ENCODE measurements around the gene LSM12. TPM values are rescaled to one million over a fixed set of nuclear protein-coding genes. Genes with fewer than 3 reads are reported as not detected.
A peak's percentile ranks its signal among the peaks of the same experiment; 100 is the strongest.

The LSM12 gene
- total RNA-seq, 2 experiments from 2014 or later: 34.6 to 36.1 TPM

DNA sequence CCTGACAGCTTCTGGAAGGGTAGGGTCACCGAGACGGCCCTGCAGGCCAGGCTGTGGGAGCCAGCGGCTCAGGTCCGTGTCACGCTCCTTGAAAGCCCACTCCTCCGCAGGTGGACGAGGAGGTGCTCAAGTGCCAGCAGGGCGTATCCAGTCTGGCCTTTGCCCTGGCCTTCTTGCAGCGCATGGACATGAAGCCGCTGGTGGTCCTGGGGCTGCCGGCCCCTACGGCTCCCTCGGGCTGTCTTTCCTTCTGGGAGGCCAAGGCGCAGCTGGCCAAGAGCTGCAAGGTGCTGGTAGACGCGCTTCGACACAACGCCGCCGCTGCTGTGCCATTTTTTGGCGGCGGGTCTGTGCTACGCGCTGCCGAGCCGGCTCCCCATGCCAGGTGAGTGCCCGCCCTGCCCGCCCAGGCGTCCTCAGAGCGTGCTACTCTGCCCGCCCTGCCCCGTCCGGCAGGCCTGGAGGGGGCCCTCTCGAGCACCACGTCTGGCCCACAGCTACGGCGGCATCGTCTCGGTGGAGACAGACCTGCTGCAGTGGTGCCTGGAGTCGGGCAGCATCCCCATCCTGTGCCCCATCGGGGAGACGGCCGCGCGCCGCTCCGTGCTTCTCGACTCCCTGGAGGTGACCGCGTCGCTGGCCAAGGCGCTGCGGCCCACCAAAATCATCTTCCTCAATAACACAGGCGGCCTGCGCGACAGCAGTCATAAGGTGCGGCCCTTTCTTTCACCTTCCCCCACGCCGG lies 60.8 kb downstream of the LSM12 start:
- H3K4me1 ChIP-seq (ENCODE audit: insufficient read depth, low read length): peaks cover 52% of the 10 kb centered on the region
- H3K27me3 ChIP-seq (ENCODE audit: control insufficient read depth in 1 of 2, insufficient read depth in 2 of 2, low read length in 2 of 2): peaks cover 0 to 8% of the 10 kb centered on the region in 2 experiments
- Mint-ChIP-seq H3K4me3 (peak overlapping the region; percentile 91), H3K27me3 (peaks cover 36% of the 10 kb centered on the region), H3K4me1 (ENCODE audit: low read depth) (peaks cover 22% of the 10 kb centered on the region), H3K27ac (no peak overlapping the region), H3K36me3 (ENCODE audit: low read depth) (peaks cover 18% of the 10 kb centered on the region), H3K9me3 (no peaks in the 10 kb centered on the region)
- peak overlapping the region; percentile 91 for H3K4me3 ChIP-seq (ENCODE audit: low read length)
- H3K9me3 ChIP-seq (ENCODE audit: control insufficient read depth in 1 of 2, insufficient read depth in 1 of 2, low read length in 2 of 2): peaks cover 0 to 6% of the 10 kb centered on the region in 2 experiments
- H3K36me3 ChIP-seq (ENCODE audit: insufficient read depth, low read length): peaks cover 9% of the 10 kb centered on the region
- intact Hi-C loops (cut with DNase I, micrococcal nuclease): loop anchor here in 1 of 2 experiments (2.0 to 5.0 kb wide), 3 partner anchors 61 to 182 kb away; partner anchors contain the start of genes HROB, LSM12 and TMUB2
- DNase-seq (peak in 10 of 14 experiments; percentile 10 to 74 (median 44)), ATAC-seq (ENCODE audit: poor library complexity) (peak; percentile 7)
- ChIA-PET CTCF (interaction anchor here (1.3 kb wide), 1 partner anchor 9 kb away, joined by 3 read pairs; the partner anchor contains the start of gene TMEM101), POLR2A (interaction anchor here (0.6 to 1.6 kb wide), 3 partner anchors 9 to 118 kb away, joined by 3 to 4 read pairs (median 4); partner anchors contain the start of genes HDAC5 and TMEM101)
- no peak overlapping the region for H3K27ac ChIP-seq (ENCODE audit: low read depth in 1 of 2, low read length in 2 of 2)
- peak; percentile 9 for TF ChIP-seq CTCF (IDR thresholded peaks at IDR 0.05)

DNA sequence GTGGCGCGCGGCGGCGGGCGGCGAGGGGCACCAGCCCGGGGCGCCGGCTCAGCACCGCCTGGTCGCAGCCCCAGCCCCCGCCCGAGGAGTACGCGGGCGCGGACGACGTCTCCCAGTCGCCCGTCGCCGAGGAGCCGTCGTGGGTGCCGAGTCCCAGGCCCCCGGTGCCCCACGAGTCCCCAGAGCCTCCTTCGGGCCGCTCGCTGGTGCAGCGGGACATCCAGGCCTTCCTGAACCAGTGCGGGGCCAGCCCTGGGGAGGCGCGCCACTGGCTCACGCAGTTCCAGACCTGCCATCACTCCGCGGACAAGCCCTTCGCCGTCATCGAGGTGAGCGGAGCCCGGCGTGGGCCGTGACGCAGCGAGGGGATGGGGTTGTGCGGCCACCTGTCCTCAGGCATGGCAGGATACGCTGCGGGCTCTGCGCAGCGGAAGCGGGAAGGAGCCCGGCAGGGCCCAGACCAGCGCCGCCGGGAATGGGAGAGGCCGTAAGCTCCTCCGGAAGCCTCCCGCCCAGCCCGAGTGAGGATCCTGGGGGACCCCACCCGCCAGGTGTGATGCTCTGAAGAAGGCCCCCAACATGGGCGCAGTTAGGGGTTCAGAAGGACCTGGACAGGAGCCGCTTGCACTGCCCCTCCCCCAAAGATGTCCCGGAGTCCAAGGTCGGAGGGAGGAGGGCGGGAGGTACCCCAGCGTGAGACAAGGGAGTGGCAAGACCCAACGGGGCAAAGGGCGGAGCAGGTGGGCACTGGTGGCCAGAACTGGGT lies 61.5 kb downstream of the LSM12 start:
- CTCF ChIA-PET: no interaction called here
- peaks cover 52% of the 10 kb centered on the region for H3K4me1 ChIP-seq (ENCODE audit: insufficient read depth, low read length)
- peaks cover 36% of the 10 kb centered on the region for H3K27me3 Mint-ChIP-seq
- no peak overlapping the region for H3K27ac ChIP-seq (ENCODE audit: low read depth in 1 of 2, low read length in 2 of 2)
- POLR2A ChIA-PET: interaction anchor here (1.6 kb wide), 1 partner anchor 10 kb away, joined by 3 read pairs; the partner anchor contains the start of gene TMEM101
- peaks cover 22% of the 10 kb centered on the region for H3K4me1 Mint-ChIP-seq (ENCODE audit: low read depth)
- H3K9me3 ChIP-seq (ENCODE audit: control insufficient read depth in 1 of 2, insufficient read depth in 1 of 2, low read length in 2 of 2): peaks cover 0 to 6% of the 10 kb centered on the region in 2 experiments
- intact Hi-C loops (cut with DNase I, micrococcal nuclease): loop anchor here in 1 of 2 experiments (5.0 kb wide), 2 partner anchors 137 to 182 kb away; partner anchors contain the start of genes HROB and TMUB2
- H3K27me3 ChIP-seq (ENCODE audit: control insufficient read depth in 1 of 2, insufficient read depth in 2 of 2, low read length in 2 of 2): peaks cover 0 to 8% of the 10 kb centered on the region in 2 experiments
- H3K36me3 Mint-ChIP-seq (ENCODE audit: low read depth): peaks cover 13% of the 10 kb centered on the region
- peaks cover 4% of the 10 kb centered on the region for H3K36me3 ChIP-seq (ENCODE audit: insufficient read depth, low read length)
- no peak overlapping the region for H3K27ac Mint-ChIP-seq
- no peaks in the 10 kb centered on the region for H3K9me3 Mint-ChIP-seq
- TF ChIP-seq CTCF (IDR thresholded peaks at IDR 0.05): no peak
- peak in 6 of 14 experiments; percentile 15 to 59 (median 33) for DNase-seq
- ATAC-seq (ENCODE audit: poor library complexity): no peak
- peak overlapping the region; percentile 91 for H3K4me3 ChIP-seq (ENCODE audit: low read length)
- peak overlapping the region; percentile 69 for H3K4me3 Mint-ChIP-seq

DNA sequence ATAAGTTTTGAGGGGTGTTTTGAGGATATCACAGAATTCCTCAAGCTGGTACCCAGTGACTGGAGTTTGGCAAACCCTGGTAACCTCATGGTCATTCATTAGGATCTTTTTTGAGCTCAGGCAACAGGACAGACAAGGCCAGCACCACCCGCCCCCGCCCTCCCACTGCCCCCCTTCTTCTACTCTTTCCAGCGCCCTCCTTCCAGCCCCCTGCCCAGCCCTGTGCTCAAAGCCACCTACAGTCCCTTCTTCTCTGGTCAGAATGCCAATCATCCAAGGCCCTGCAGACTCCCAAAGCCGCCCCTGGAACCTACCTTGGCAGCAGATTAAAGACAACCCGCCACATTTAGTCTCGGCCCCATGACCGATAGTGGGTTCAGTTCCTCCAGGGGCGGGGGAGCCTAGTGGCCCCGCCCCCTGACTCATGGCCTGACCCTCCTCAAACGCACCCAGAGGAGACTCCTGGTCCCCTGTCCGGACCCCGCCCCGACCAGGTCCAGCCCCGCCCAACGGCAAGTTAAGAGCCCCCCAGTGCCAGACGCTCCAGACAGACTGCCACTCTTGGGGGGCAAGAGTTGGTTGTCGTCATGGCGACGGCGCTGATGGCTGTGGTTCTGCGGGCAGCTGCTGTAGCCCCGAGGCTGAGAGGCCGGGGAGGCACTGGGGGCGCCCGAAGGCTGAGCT lies 62.3 kb downstream of the LSM12 start, which contains the start of gene NAGS:
Gene NAGS (plus strand): TSS at position 546 of the 684 bp plus-strand sequence. CDS start 42 bp downstream, at position 588.
- Mint-ChIP-seq H3K27ac (no peak within 1 kb of the TSS), H3K4me3 (peak within 1 kb of the TSS; percentile 69), H3K9me3 (no peaks in the 10 kb centered on the region), H3K27me3 (peaks cover 38% of the 10 kb centered on the region), H3K36me3 (ENCODE audit: low read depth) (peaks cover 8% of the 10 kb centered on the region), H3K4me1 (ENCODE audit: low read depth) (peaks cover 22% of the 10 kb centered on the region)
- intact Hi-C loops (cut with DNase I, micrococcal nuclease): no loop called here
- peaks cover 49% of the 10 kb centered on the region for H3K4me1 ChIP-seq (ENCODE audit: insufficient read depth, low read length)
- ATAC-seq (ENCODE audit: poor library complexity): no peak
- H3K27me3 ChIP-seq (ENCODE audit: control insufficient read depth in 1 of 2, insufficient read depth in 2 of 2, low read length in 2 of 2): peaks cover 0 to 8% of the 10 kb centered on the region in 2 experiments
- no peak within 1 kb of the TSS for H3K27ac ChIP-seq (ENCODE audit: low read depth in 1 of 2, low read length in 2 of 2)
- CTCF ChIA-PET: interaction anchor here (1.0 kb wide), 1 partner anchor 10 kb away, joined by 3 read pairs; no protein-coding TSS in a partner anchor
- no peaks in the 10 kb centered on the region for H3K36me3 ChIP-seq (ENCODE audit: insufficient read depth, low read length)
- H3K9me3 ChIP-seq (ENCODE audit: control insufficient read depth in 1 of 2, insufficient read depth in 1 of 2, low read length in 2 of 2): peaks cover 0 to 6% of the 10 kb centered on the region in 2 experiments
- POLR2A ChIA-PET: interaction anchor here (1.6 kb wide), 1 partner anchor 10 kb away, joined by 3 read pairs; the partner anchor contains the start of gene TMEM101
- TF ChIP-seq CTCF (IDR thresholded peaks at IDR 0.05): no peak
- peak within 1 kb of the TSS; percentile 91 for H3K4me3 ChIP-seq (ENCODE audit: low read length)
- peak in 3 of 14 experiments; percentile 13 to 55 (median 42) for DNase-seq

All from CD4-positive, alpha-beta T cell (primary cell).